Hepatocyte (in vitro differentiated cells): ENCODE data around the gene LIMS2. TPM values are rescaled to one million over a fixed set of nuclear protein-coding genes. Genes with fewer than 3 reads are reported as not detected.

Experiments
- DNase-seq: peaks from one replicate; pipeline ENCODE4 v3.0.0-alpha.2; 2016; ENCODE audit warnings: low spot score
- H2AFZ ChIP-seq: fragments of 200-600 bp; sonication (generic); 2 replicates; pipeline ENCODE4 v1.6.0; 2016; ENCODE audit warnings: antibody characterized with exemption, mild to moderate bottlenecking
- H3K27ac ChIP-seq: fragments of 200-600 bp; sonication (generic); 2 replicates; pipeline ENCODE4 v1.5.1; 2016; ENCODE audit warnings: mild to moderate bottlenecking
- H3K27me3 ChIP-seq: fragments of 200-600 bp; sonication (generic); 2 replicates; pipeline ENCODE4 v1.6.1; 2016
- H3K36me3 ChIP-seq: fragments of 200-600 bp; sonication (generic); replicated peaks from 2 replicates; pipeline ENCODE4 v1.5.1; 2016; ENCODE audit warnings: low read depth; ENCODE audit not compliant: insufficient read depth
- H3K4me1 ChIP-seq: fragments of 200-600 bp; sonication (generic); 2 replicates; pipeline ENCODE4 v1.5.1; 2016; ENCODE audit warnings: mild to moderate bottlenecking, moderate library complexity; ENCODE audit not compliant: insufficient read depth
- H3K4me2 ChIP-seq: fragments of 200-600 bp; sonication (generic); 2 replicates; pipeline ENCODE4 v1.6.0; 2016
- H3K4me3 ChIP-seq: fragments of 200-600 bp; sonication (generic); 2 replicates; pipeline ENCODE4 v1.5.1; 2016; ENCODE audit warnings: mild to moderate bottlenecking
- H3K79me2 ChIP-seq: fragments of 200-600 bp; sonication (generic); 2 replicates; pipeline ENCODE4 v1.6.0; 2017; ENCODE audit warnings: mild to moderate bottlenecking
- H3K9me2 ChIP-seq: fragments of 200-600 bp; sonication (generic); replicated peaks from 2 replicates; pipeline ENCODE4 v1.6.0; 2017; ENCODE audit warnings: mild to moderate bottlenecking; ENCODE audit not compliant: insufficient read depth
- H3K9me3 ChIP-seq: fragments of 200-600 bp; sonication (generic); 2 replicates; pipeline ENCODE4 v1.5.1; 2016; ENCODE audit warnings: low read depth, mild to moderate bottlenecking
- H4K20me1 ChIP-seq: fragments of 200-600 bp; sonication (generic); 2 replicates; pipeline ENCODE4 v1.6.0; 2016; ENCODE audit warnings: mild to moderate bottlenecking; ENCODE audit not compliant: insufficient read depth, poor library complexity, severe bottlenecking
- EZH2 ChIP-seq: fragments of 200-600 bp; sonication (generic); IDR thresholded peaks from 2 replicates; pipeline ENCODE4 v1.6.1; 2016; ENCODE audit warnings: antibody characterized with exemption, mild to moderate bottlenecking, borderline replicate concordance
- EZH2phosphoT487 ChIP-seq: fragments of 200-600 bp; sonication (generic); IDR thresholded peaks from one replicate; pipeline ENCODE4 v1.6.1; 2018; ENCODE audit warnings: antibody characterized with exemption, mild to moderate bottlenecking, low read depth, moderate library complexity; ENCODE audit not compliant: unreplicated experiment, severe bottlenecking
- WGBS: methylation state at CpG from one replicate; pipeline ENCODE4 v1.1.6; 2016; ENCODE audit warnings: low lambda C conversion rate; ENCODE audit errors: missing lambda C conversion rate; 5-methylcytosine and 5-hydroxymethylcytosine counted together
- polyA plus RNA-seq: library from polyadenylated mRNA; unstranded; fragments of >200 nt; fragmentation: Nextera tagmentation; extraction: Ambion mirVana; gene quantifications from 2 replicates; pipeline ENCODE4 v1.2.1, GENCODE V29; 2016
- total RNA-seq: library from RNA; depleted of rRNA; stranded (reverse); fragments of >200 nt; gene quantifications from 2 replicates; pipeline ENCODE4 v1.2.3, GENCODE V29; 2014
- TF ChIP-seq, protein P1 (sequence below): fragments of 200-600 bp; sonication (generic); IDR thresholded peaks from 2 replicates; pipeline ENCODE4 v1.5.1; 2016; ENCODE audit warnings: antibody characterized with exemption, mild to moderate bottlenecking; ENCODE audit not compliant: poor library complexity

Gene LIMS2
- total and polyA plus RNA-seq, 2 experiments from 2014 or later = 4.0 to 8.3 TPM

DNA sequence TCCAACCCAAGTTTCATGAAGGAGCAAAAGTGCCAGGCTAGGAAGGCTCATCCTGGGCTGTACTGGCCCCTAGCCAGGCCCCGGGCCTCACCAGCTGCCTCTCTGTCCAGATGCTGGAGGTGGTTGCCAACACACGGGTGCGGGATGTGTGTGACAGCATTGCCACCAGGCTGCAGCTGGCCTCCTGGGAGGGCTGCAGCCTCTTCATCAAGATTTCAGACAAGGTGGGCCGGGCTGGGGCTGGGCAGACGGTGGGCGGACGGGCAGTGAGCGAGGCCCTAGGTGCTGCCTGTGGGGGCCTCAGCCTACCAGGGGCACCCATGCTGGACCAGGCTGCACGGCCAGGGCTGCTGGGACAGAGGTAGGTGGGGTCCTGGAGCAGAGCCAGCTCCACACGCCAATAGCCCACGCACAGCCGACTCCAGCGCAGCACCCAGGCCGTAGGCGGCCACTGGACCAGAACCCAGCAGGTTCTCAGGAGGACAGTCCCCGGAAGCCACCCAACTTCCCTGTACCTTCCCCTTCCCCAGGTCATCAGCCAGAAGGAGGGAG lies 41.2 kb downstream of the LIMS2 start:
- no peak overlapping the region for H2AFZ ChIP-seq
- WGBS = 92% methylated on average over 11 of the region's 16 CpGs
- H3K79me2 ChIP-seq = no peaks in the 10 kb centered on the region
- TF ChIP-seq EZH2phosphoT487 (no peak), EZH2 (no peak)
- TF ChIP-seq, protein P1, sequence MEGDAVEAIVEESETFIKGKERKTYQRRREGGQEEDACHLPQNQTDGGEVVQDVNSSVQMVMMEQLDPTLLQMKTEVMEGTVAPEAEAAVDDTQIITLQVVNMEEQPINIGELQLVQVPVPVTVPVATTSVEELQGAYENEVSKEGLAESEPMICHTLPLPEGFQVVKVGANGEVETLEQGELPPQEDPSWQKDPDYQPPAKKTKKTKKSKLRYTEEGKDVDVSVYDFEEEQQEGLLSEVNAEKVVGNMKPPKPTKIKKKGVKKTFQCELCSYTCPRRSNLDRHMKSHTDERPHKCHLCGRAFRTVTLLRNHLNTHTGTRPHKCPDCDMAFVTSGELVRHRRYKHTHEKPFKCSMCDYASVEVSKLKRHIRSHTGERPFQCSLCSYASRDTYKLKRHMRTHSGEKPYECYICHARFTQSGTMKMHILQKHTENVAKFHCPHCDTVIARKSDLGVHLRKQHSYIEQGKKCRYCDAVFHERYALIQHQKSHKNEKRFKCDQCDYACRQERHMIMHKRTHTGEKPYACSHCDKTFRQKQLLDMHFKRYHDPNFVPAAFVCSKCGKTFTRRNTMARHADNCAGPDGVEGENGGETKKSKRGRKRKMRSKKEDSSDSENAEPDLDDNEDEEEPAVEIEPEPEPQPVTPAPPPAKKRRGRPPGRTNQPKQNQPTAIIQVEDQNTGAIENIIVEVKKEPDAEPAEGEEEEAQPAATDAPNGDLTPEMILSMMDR = no peak
- no peaks in the 10 kb centered on the region for H3K36me3 ChIP-seq
- no peaks in the 10 kb centered on the region for H3K9me3 ChIP-seq
- H3K4me2 ChIP-seq = no peak overlapping the region
- no peaks in the 10 kb centered on the region for H4K20me1 ChIP-seq
- H3K4me1 ChIP-seq = peaks cover 10% of the 10 kb centered on the region
- no peak for DNase-seq
- no peaks in the 10 kb centered on the region for H3K9me2 ChIP-seq
- H3K4me3 ChIP-seq = no peak overlapping the region
- H3K27ac ChIP-seq = no peak overlapping the region
- no peaks in the 10 kb centered on the region for H3K27me3 ChIP-seq

DNA sequence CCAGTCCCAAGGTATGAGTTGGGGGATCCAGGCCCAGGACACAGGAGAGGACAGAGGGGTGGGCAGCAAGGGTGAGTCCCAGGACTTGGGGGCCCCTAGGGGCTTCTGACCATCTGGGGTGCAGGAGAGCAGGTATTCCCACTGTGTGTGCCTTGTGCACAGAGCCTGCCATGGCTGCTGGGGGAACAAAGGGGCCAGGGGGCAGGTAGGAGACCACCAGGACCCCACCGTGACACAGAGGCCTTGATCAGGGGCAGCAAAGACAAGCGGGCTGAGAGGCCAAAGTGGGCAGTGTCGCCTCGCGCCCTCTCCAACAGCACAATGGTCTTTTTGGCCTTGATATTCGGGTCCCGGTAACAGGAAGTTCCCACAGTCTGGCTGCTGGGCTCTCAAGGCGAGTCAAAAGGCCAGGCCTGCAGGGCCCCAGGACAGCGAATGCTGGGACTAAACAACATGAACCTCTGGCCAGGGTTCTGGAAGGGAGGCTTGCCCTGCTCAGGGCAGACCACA lies 41.7 kb downstream of the LIMS2 start:
- H3K4me3 ChIP-seq = no peak overlapping the region
- no peaks in the 10 kb centered on the region for H3K79me2 ChIP-seq
- H3K9me2 ChIP-seq = no peaks in the 10 kb centered on the region
- H3K36me3 ChIP-seq = no peaks in the 10 kb centered on the region
- no peak overlapping the region for H2AFZ ChIP-seq
- H3K4me2 ChIP-seq = no peak overlapping the region
- peaks cover 10% of the 10 kb centered on the region for H3K4me1 ChIP-seq
- DNase-seq = no peak
- H3K9me3 ChIP-seq = no peaks in the 10 kb centered on the region
- no peaks in the 10 kb centered on the region for H4K20me1 ChIP-seq
- TF ChIP-seq EZH2 (no peak), EZH2phosphoT487 (no peak)
- TF ChIP-seq, protein P1 = no peak
- H3K27ac ChIP-seq = no peak overlapping the region
- WGBS = 95% methylated on average over 9 of the region's 9 CpGs
- H3K27me3 ChIP-seq = no peaks in the 10 kb centered on the region

DNA sequence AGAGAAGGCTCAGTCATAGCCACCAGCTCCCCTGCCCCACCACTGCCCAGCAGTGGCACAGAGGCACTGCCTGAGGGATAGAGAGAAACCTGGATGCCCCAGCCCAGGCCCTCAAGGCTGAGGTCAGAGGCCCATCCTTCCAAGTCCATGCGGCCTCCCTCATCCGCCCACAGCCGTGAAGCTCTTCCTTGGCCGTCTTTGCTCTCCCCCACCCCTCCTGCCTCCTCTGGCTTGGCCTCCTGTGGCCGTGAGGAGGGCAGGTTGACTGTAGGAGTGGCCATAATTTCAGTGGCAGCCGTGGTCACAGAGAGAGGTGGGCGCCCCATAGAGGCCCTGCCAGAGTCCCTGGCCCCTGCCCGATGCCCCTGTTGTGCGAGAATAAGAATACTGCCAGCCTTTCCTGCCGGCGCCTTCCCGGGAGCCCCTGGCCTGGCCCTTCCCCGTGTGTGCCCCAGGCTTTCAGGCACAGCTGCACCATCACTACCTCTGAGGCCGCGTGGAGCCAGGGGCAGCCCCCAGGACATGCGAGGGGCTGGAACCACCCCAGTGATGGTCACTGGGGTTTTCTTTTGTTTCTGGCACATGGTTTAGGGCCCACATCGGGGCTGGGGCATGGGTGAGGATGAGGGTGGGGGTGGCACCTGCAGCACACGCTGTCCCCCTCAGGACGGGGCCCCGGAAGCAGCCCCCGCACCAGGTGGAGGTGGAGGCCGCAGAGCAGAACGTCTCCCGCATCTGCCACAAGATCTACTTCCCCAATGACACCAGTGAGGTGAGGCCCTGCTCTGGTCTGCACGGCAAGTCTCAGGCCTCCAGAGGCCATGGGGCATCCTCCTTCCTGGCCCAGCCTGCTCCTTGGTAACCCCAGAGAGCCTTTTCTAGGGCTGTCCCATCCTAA lies 42.5 kb downstream of the LIMS2 start:
- 95% methylated on average over 24 of the region's 25 CpGs for WGBS
- no peak overlapping the region for H3K4me3 ChIP-seq
- no peaks in the 10 kb centered on the region for H3K36me3 ChIP-seq
- peaks cover 7% of the 10 kb centered on the region for H3K4me1 ChIP-seq
- TF ChIP-seq EZH2 (no peak), EZH2phosphoT487 (no peak)
- TF ChIP-seq, protein P1 = no peak
- H3K79me2 ChIP-seq = no peaks in the 10 kb centered on the region
- no peaks in the 10 kb centered on the region for H3K9me3 ChIP-seq
- DNase-seq = no peak
- H3K27me3 ChIP-seq = no peaks in the 10 kb centered on the region
- H3K9me2 ChIP-seq = no peaks in the 10 kb centered on the region
- H3K4me2 ChIP-seq = no peak overlapping the region
- no peaks in the 10 kb centered on the region for H4K20me1 ChIP-seq
- H2AFZ ChIP-seq = no peak overlapping the region
- no peak overlapping the region for H3K27ac ChIP-seq
